ENCODE measurements around the gene NCKAP5.
A peak's percentile ranks its signal among the peaks of the same experiment; 100 is the strongest.
"Not testable (repeated sequence)": the region's sequence is repeated elsewhere in the genome, so short reads cannot be mapped to it uniquely, and the experiment has no call there.

NCKAP5 gene

DNA sequence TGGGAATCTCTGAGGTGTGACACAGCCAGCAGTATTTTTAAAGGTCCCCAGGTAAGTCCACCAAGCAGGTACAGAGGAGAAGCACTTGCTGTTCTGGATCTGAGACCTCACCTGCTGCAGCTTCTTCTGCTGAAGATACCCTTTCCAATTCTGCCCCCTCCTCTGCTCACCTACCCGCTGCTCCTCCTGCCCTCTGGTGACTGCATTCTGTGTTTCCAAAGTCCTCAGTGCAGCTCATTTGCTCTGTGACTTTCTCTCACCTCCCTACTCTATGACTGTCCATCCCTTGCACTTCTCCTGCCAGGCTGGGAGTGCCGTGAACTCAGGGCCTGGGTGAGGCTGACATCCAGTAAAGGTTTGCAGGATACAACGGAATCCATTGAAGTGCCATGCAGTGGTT lies 693.1 kb downstream of the NCKAP5 start:
- no peak for DNase-seq (ENCODE audit: low spot score)

DNA sequence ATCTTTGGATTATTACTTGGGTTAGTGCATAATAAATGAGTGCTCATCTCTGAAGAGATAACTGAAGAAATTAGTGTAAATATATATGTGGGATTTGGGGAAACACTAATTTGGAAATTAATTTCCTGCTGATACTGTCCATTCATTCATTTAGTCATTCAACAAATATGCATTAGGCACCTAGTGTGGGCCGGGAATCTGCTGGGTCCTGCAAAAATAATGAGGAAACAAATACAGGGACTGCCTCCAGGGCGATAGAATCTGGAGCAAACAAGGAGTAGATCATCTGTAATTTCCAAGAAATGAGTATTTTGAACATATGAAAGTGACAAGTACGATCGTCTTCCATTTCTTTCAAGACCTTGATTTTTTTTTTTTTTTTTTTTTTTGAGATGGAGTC lies 694.5 kb downstream of the NCKAP5 start:
- DNase-seq (ENCODE audit: low spot score): no peak

DNA sequence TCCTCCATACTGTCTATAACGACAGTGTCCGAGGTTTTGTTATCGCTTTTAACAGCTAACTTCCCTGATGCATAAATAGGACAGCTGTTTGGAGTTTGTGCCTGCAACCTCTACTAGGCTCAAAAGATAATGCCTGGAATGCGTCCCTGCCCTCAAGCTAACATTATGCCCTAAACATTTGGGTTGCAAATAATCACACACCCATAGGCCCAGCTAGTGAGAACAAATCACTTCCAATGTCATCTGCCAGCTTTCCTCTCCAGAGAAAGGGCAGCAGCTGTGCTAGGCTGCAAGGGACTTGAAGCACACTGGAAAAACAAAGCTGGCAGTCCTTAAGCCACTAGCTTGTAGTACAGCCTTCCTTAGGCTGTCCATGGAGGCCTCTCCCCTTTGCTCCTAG lies 696.4 kb downstream of the NCKAP5 start:
- DNase-seq (ENCODE audit: low spot score): no peak

DNA sequence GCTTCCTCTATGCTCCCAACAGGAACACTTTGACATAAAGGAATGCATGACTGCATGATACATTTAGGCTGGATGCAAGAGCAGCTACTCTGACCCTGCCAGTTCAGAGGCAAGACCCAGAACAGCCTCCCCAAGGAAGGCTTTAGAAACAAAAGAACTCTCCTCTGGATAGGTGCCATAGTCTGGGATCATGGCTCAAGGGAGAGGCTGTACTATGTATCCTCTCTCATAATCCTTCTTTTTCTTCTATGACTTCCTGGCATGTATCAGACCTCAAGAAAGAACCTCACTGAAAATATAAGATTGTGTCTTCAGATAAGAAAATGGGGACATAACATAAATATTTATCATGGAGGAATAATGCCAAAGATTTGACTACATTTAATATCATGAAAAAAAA lies 704.3 kb downstream of the NCKAP5 start:
- no peak for DNase-seq (ENCODE audit: low spot score)

DNA sequence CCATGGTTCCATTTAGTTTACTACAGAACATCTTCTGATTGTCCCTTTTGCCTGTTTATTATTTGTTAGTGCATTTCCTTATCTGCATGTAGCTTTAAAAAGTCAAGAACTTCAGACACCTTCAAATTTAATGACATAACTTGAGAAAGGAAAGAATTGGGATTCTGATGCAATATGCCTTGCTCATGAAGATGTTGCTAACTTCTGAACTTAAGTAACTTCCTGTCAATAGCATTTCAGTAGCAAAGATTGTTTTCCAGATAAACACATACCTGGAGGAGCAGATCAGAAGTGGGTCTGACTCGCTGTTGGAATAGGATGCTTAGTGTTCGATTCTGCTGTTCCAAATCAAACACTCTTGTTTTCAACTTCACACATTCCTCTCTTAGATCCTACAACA lies 708.0 kb downstream of the NCKAP5 start:
- DNase-seq (ENCODE audit: low spot score): no peak

DNA sequence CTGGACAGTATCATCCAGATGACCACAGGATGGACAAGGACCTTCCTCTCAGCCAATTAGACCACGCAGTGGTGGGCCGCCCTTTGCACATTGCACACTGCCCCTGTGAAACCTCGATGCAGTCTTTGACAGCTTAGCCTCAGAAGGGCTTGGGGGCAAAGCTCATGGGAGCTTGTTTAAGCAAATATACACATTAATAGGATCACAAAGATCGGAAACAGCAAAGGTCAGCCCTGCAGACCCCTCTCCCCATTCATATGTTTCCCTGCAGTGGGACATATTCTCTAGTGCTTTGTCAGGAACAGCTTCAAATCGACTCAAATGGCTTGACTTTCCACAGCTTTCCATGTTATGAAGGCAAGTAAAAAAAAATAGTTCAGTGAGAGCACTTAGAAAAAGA lies 708.7 kb downstream of the NCKAP5 start:
- no peak for DNase-seq (ENCODE audit: low spot score)

DNA sequence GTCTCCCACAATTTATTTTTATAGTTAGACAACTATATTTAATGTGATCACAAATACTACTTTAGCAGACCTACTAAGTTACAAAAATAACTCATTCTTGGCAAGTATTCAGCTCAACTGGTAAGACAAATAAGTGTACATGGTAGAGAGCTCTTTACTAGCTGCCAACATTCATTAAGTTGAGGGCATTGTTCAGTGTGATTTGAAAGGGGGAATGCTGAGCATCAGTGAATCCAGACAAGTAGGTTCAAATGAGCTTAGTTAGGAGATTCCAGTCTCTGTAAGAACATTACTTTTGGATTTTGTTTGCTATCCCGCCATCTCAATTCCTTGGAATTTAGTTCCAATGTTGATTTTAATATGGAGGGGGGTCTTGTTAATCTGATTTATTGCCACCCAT lies 710.9 kb downstream of the NCKAP5 start:
- DNase-seq (ENCODE audit: low spot score): no peak

DNA sequence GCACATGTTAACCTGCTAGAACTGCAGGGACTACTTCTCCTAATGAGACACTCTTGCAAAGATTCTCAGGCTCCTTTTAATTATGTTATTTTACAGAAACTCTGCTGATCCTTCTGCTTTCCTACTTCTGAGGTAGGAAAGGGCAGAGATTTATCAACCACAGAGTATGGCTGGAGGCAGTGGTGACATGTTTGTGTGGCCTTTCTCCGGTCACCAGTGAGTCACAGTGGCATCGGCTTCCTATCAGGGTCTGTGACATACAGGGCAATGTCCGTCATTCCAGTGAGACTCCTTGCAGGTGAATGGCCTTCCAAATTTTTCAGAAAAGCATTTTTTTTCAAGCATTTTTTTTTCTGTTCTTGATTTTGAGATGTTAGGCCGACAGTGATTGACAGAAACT lies 717.6 kb downstream of the NCKAP5 start:
- no peak for DNase-seq (ENCODE audit: low spot score)

DNA sequence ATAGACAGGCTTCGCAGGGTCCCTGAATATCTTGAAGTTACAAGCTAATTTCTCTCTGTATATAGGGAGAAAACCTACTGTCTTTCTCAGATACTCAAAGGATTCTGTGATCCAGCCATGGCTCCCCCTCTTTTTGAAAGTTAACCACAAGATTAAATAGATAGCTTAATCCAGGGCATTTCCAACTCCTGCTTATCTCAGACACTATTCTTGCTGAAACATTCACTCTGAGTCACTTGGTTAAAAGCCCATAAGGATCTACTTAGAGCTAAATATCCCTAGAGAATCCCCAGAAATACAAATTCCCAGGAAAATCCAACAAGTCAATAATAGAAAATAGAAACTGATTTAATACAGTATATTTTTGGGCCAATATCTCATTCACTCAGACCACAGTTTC lies 719.1 kb downstream of the NCKAP5 start:
- no peak for DNase-seq (ENCODE audit: low spot score)

DNA sequence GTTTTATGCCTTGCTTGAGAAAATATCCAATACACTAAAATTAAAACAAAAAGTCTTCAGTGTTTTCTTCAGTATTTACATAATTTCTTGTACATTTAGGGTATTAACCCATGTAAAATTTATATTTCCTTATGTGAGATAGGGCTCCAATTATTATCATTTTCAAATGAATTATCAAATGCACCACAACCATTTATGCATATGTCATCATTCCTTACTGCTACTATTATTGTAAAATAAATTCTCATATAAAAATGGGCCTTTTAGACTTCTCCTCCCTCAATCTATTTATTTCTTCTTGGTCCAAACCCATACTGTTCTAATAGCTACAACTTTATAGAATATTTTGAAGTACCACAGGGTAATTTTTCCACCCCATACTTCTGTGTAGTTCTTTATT lies 722.9 kb downstream of the NCKAP5 start:
- DNase-seq (ENCODE audit: low spot score): no peak

DNA sequence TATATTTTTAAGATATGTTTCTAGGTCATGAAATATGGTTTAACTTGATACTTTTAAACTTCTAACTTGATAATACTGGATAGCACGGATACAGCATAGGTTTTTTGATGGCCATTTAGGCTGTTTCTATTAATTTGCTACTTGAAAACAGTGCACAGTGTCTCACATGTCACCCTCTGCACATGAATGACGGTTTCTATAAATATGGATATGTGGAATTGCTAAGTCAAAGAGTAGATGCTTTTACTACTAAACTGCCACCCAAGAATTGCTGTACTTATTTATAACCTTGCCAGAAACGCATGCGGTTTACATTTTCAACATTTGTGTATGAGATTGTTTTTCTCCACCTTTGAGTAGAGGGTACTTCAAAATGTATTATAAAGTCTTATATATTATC lies 723.7 kb downstream of the NCKAP5 start:
- DNase-seq (ENCODE audit: low spot score): no peak

DNA sequence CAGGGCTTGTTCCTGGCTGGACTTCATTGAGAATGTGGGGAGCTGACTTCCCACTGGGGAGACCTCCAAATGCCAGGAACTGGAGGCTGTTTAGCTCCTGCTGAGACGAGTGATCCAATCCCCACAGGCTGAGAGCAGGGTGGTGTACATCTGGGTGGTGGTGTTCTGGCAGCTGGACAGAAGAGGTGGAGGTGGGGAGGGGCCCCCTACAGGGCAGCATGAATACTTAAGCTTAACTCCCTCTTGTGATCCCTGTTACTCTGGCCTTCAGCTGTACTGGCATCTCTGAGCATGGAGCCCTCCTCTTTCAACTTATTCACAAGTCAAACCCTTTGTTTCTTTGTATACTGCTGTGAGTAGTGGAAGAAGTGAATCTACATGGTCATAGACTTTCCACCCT lies 730.5 kb downstream of the NCKAP5 start:
- no peak for DNase-seq (ENCODE audit: low spot score)

DNA sequence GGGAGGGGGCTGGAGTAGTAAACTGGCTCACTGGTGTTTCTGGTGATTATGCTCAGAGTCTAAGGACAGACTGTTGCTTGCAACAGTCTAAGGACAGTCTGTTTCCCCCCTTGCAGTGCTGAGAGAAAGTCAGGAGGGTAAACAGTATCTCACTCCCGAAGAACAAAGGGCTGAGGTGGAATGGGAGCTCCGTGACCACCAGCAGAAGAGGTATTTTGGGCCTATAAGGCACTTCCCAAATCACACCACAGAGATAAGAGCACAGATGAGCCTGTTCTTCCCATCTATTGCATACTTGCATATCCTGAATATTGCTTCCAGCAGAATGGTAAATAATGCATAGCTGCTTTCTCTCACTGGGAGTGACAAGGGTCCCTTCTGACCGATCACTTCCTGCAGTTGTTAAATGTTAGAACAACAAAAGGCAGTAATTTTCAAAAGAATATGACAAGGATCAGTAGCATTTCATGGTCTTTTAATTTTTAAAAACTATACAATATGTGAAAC lies 737.9 kb downstream of the NCKAP5 start:
- no peak for DNase-seq (ENCODE audit: low spot score)

DNA sequence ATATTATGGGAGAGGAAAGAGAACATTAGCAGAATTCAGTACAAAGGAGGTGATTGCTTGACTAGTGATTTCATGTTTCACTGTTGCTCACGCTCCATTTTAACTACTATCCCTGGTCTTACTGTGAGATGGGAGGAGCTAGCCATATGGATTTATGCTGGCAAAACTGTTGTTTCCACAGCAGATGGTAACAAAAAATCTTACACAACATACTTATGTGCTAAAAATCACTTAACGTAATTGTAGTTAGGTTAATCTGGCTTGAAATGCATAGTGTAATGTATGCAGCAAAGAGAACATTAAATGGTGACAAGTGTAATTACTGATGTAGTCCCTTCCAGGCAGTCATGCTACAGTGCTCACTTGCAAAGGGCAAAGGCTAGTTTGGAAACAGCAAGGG lies 742.7 kb downstream of the NCKAP5 start:
- no peak for DNase-seq (ENCODE audit: low spot score)

DNA sequence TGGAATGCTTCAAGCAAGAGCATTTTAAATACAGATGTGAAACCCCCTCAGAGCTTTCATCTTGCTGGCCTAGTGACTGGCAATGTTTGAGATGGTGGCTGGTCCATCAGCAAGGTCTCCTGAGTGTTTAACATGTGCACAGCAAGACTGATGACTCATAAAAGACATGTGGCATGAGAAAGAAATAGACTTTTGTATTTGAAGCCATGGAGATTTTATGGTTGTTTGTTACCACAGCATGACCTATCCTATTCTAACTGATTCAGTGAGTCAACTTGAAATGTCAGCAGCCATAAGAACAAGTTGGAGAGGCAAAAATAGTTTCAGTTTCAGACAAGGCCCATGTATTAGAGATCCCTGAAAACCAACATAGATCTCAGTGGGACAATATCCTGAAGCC lies 743.5 kb downstream of the NCKAP5 start:
- DNase-seq (ENCODE audit: low spot score): no peak

DNA sequence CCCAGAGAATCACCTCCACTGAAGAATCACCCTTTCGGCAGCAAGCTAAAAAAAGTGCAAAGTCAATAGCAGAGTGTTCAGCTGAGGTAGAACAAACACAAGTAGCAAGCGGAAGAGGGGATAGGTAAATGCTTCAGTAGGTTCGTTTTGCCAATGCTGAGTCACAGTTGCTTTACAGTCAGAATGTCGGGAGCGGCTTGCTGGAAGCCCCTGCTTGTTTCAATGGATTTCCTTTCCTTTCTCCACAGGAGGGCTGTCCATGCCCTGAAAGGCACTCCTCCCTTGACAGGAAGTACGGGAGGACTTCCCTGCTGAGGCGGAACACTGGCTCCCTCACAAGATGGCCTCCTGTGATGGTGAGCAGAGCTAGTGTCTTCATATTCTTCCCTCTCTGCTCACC lies 752.0 kb downstream of the NCKAP5 start:
- DNase-seq (ENCODE audit: low spot score): no peak

DNA sequence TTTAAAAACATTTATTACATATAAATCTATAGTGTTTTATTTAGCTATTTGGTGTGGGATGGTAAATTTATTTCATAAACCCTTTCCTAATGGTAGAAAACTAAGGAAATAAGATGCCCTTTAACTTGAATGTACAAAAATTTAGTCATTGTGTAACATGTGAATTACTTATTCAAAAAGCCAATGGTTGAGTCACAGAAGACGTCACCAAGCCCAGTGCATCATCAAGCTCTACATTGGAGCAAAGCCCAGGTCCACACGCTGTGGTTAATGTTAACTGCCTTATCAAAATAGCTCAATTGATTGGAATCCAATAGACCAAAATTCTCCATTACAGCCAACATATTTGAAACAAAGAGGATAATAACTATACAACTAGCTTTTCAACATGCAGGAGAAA lies 752.7 kb downstream of the NCKAP5 start:
- DNase-seq (ENCODE audit: low spot score): no peak

DNA sequence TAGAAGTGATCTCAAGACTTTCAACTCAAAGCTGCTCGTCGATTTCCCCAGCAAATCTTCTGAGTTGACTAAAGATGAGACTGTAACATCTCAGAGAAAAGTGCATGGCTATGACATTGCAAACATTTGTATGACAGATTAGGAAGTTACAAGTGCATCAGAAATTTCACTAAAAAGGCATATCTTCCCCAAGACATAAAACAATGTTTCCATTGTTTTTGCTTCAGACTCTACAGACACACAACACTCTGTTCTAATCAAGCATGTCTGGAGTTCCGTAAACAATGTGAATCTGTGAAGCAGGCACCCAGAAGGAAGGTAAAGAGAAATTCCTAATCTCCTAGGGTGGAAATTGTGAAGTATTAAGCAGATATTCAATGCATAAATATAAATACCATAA lies 753.6 kb downstream of the NCKAP5 start:
- DNase-seq (ENCODE audit: low spot score): no peak

DNA sequence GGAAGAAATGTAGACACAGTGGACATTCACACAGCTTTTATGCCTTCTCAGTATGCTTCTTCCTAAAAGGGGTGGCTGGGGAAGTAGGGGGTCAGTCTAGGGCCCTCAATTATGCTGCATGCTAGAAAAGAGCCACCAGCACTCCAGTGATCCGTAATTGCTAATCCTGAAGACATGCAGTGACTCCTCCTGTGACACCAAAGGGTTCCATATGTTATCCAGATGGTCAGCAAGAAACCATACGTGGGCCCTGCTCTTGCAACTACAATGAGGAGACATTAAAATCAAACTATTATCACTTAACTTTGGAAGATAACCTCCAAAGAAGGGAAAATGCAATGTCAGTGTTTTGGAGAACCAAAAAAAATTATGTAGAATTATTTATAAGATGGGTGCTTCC lies 754.8 kb downstream of the NCKAP5 start:
- no peak for DNase-seq (ENCODE audit: low spot score)

DNA sequence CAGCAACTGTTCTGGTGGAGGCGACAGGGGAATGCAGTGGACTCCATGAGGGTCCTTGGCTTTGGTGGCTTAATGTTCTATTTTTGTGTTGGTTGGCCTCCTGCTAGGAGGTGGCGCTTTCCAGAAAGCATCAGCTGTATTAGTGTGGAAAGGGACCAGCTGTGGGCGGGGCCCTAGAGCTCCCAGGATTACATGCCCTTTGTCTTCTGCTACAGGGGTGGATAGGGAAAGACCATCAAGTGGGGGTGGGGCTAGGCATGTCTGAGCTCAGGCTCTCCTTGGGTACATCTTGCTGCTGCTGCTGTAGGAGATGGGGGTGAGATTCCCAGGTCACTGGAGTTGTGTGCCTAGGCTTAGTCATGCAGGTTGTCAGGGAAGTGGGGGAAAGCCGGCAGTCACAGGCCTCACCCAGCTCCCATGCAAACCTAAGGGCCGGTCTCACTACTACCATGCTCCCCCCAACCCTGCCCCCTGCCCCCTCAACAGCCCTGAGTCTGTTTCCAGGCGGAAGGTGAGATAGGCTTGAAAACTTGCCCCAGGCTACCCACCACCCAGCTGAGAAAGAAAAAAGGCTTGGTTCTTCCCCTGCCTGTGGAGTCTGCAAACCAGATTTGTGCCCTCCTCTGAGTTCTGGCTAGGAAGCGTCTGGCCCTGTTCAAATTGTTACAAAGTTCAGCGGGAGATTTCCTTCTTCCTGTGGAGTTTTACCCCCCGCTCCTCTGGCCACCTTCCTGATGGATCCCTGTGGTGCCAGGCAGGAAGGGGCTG lies 756.9 kb downstream of the NCKAP5 start:
- DNase-seq (ENCODE audit: low spot score): no peak

DNA sequence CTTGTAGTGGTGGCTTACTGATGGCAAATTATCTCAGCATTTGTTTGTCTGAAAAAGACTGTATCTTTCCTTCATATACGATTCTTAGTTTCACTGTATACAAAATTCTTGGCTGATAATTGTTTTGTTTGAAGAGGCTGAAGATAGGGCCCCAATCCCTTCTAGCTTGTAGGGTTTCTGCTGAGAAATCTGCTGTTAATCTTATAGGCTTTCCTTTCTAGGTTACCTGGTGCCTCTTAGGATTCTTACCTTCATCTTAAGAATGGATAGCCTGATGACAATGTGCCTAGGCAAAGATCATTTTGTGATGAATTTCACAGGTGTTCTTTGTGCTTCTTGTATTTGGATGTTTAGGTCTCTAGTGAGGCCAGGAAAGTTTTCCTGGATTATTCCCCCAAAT lies 758.3 kb downstream of the NCKAP5 start:
- DNase-seq (ENCODE audit: low spot score): not testable (repeated sequence)

DNA sequence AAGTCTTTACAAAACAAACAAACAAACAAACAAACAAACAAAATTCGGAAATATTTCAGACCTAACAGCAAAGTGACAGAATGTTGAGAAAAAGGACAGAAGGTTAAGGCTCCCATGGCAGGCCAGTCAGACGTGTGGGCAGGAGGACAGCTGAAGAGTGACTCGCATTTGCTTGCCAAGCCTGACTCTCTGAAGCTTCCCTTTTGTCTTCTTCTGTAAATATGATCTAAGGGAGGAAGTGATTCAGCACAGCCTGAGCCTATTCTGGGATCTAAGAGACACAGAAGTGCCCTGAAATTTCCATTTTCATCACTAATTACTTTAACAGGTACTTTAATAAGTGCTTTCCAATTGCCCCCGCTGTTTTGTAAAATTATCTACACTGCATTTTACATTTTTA lies 764.2 kb downstream of the NCKAP5 start:
- DNase-seq (ENCODE audit: low spot score): peak; percentile 1

DNA sequence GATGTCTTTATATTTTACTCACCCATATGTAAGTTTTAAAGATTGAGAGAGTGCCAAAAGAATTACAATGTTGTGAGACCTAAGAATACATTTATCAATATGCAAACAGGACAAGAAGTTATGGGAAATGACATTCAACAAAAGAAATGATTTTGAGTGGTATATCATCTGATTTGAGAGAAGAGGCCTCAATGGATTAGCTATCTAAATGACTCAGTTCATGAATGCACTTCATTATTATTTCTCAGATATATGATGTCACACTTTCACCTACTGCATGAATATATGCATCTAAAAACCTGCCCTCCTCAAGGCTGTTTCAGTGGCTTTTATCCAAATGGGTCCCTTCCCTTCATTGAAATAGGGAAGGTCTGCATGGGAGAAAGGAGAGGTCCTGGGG lies 769.9 kb downstream of the NCKAP5 start:
- DNase-seq (ENCODE audit: low spot score): no peak

DNA sequence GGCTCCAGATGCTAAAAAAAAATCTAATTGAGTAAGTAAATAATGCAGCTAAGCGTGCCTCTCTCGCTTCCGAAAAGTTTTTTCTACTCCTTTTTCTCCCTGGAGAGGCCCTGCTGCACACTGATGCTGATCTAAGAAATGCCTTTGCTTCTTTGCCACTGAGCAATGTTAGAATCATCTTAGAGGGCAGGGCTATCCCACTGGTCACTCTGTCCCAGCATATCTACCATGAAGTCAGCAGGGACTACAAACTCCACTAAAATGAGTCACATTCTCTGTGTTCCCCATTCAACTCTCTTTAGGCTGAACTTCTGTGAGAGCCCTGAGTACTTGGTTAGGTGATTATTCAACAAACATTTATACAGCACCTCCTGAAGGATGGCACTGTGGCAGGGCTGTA lies 770.7 kb downstream of the NCKAP5 start:
- DNase-seq (ENCODE audit: low spot score): no peak
